ENCODE results near the gene RGL3. TPM values are rescaled to one million over a fixed set of nuclear protein-coding genes. Genes with fewer than 3 reads are reported as not detected.

The RGL3 gene
- total and polyA plus RNA-seq, 4 donors, result 2.4 to 19.8 (median 7.8) TPM

DNA sequence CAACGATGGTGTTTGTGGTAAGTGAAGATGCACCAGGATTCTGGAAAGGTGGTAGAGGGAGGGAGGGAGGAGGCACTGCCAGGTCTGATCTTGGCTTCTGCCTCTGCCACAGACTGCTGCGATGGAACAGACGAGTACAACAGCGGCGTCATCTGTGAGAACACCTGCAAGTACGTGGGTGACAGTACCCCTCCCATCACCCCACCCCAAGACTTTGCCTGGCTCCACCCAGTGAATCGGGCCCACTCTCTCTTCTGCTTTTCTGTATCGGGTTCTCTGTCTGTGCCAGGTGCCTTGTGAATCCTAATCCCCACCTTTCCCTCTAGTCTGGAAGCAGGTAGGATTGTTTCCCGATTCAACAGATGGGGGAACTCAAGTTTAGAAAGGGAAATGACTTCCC is 18.8 kb upstream of the RGL3 start:
- TF ChIP-seq FOXA2 (IDR thresholded peaks at IDR 0.05) (no peak), RAD21 (IDR thresholded peaks at IDR 0.05) (no peak), EGR1 (IDR thresholded peaks at IDR 0.05; ENCODE audit: low read depth in 2 of 2) (no peak)
- H3K36me3 ChIP-seq (ENCODE audit: control insufficient read depth in 4 of 4, insufficient read depth in 3 of 4, low read depth in 1 of 4, low read length in 3 of 4), result peaks cover 7 to 27% (median 22%) of the 10 kb centered on the region in 4 donors
- no peak overlapping the region for H3K9ac ChIP-seq (ENCODE audit: low read depth in 1 of 2, low read length in 2 of 2)
- 95% methylated on average over 9 of the region's 9 CpGs for WGBS
- no peak overlapping the region for H3K27ac ChIP-seq (ENCODE audit: low read depth in 1 of 2, low read length in 2 of 2)
- DNase-seq (ENCODE audit: low spot score), result no peak
- no peaks in the 10 kb centered on the region for H3K27me3 ChIP-seq (ENCODE audit: control insufficient read depth in 4 of 4, insufficient read depth in 4 of 4, low read length in 3 of 4)
- peaks cover 9 to 17% (median 15%) of the 10 kb centered on the region in 4 donors for H3K4me1 ChIP-seq (ENCODE audit: control insufficient read depth in 4 of 4, insufficient read depth in 4 of 4, low read length in 3 of 4)
- no peak overlapping the region for H3K4me3 ChIP-seq (ENCODE audit: low read depth in 1 of 3, low read length in 3 of 3)
- H3K9me3 ChIP-seq (ENCODE audit: control insufficient read depth in 4 of 4, low read length in 3 of 4), result no peaks in the 10 kb centered on the region

- Histone ChIP-seq H3K4me1 (ENCODE audit: control insufficient read depth in 4 of 4, insufficient read depth in 4 of 4, low read length in 3 of 4) (peaks cover 9 to 17% (median 15%) of the 10 kb centered on the region in 4 donors), H3K4me3 (ENCODE audit: low read depth in 1 of 3, low read length in 3 of 3) (peak overlapping the region; percentile 77 to 93 (median 82)), H3K27me3 (ENCODE audit: control insufficient read depth in 4 of 4, insufficient read depth in 4 of 4, low read length in 3 of 4) (no peaks in the 10 kb centered on the region), H3K36me3 (ENCODE audit: control insufficient read depth in 4 of 4, insufficient read depth in 3 of 4, low read depth in 1 of 4, low read length in 3 of 4) (peaks cover 2 to 12% (median 8%) of the 10 kb centered on the region in 4 donors), H3K27ac (ENCODE audit: low read depth in 1 of 2, low read length in 2 of 2) (peak overlapping the region; percentile 63 to 75), H3K9ac (ENCODE audit: low read depth in 1 of 2, low read length in 2 of 2) (peak overlapping the region; percentile 46 to 70), H3K9me3 (ENCODE audit: control insufficient read depth in 4 of 4, low read length in 3 of 4) (no peaks in the 10 kb centered on the region)
- TF ChIP-seq HNF4A (conservative IDR thresholded peaks at IDR 0.05), result no peak
- TF ChIP-seq MAX (IDR thresholded peaks at IDR 0.05), result no peak
- TF ChIP-seq SP1 (IDR thresholded peaks at IDR 0.05), result no peak
- no peak for TF ChIP-seq FOXA2 (IDR thresholded peaks at IDR 0.05)
- TF ChIP-seq ATF3 (IDR thresholded peaks at IDR 0.05), result no peak
- TF ChIP-seq, protein P1, sequence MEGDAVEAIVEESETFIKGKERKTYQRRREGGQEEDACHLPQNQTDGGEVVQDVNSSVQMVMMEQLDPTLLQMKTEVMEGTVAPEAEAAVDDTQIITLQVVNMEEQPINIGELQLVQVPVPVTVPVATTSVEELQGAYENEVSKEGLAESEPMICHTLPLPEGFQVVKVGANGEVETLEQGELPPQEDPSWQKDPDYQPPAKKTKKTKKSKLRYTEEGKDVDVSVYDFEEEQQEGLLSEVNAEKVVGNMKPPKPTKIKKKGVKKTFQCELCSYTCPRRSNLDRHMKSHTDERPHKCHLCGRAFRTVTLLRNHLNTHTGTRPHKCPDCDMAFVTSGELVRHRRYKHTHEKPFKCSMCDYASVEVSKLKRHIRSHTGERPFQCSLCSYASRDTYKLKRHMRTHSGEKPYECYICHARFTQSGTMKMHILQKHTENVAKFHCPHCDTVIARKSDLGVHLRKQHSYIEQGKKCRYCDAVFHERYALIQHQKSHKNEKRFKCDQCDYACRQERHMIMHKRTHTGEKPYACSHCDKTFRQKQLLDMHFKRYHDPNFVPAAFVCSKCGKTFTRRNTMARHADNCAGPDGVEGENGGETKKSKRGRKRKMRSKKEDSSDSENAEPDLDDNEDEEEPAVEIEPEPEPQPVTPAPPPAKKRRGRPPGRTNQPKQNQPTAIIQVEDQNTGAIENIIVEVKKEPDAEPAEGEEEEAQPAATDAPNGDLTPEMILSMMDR (IDR thresholded peaks at IDR 0.05; ENCODE audit: low read depth, low read length, missing input control), result no peak
- TF ChIP-seq YY1 (IDR thresholded peaks at IDR 0.05), result no peak
- TF ChIP-seq REST (IDR thresholded peaks at IDR 0.05), result no peak
- TF ChIP-seq JUND (IDR thresholded peaks at IDR 0.05), result no peak
- TF ChIP-seq NR2F2 (IDR thresholded peaks at IDR 0.05), result no peak
- TF ChIP-seq RXRA (IDR thresholded peaks at IDR 0.05), result no peak
- no peak for TF ChIP-seq HNF4G (IDR thresholded peaks at IDR 0.05)
- no peak for TF ChIP-seq EGR1 (IDR thresholded peaks at IDR 0.05; ENCODE audit: low read depth in 2 of 2)
- TF ChIP-seq RAD21 (IDR thresholded peaks at IDR 0.05), result no peak
- no peak for TF ChIP-seq TAF1 (conservative IDR thresholded peaks at IDR 0.05)
- no peak for TF ChIP-seq GABPA (IDR thresholded peaks at IDR 0.05 in 1 of 2, conservative IDR thresholded peaks at IDR 0.05 in 1 of 2)
- TF ChIP-seq, protein P2, sequence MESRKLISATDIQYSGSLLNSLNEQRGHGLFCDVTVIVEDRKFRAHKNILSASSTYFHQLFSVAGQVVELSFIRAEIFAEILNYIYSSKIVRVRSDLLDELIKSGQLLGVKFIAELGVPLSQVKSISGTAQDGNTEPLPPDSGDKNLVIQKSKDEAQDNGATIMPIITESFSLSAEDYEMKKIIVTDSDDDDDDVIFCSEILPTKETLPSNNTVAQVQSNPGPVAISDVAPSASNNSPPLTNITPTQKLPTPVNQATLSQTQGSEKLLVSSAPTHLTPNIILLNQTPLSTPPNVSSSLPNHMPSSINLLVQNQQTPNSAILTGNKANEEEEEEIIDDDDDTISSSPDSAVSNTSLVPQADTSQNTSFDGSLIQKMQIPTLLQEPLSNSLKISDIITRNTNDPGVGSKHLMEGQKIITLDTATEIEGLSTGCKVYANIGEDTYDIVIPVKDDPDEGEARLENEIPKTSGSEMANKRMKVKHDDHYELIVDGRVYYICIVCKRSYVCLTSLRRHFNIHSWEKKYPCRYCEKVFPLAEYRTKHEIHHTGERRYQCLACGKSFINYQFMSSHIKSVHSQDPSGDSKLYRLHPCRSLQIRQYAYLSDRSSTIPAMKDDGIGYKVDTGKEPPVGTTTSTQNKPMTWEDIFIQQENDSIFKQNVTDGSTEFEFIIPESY (IDR thresholded peaks at IDR 0.05), result no peak
- TF ChIP-seq FOXA1 (IDR thresholded peaks at IDR 0.05), result no peak
- DNase-seq (ENCODE audit: low spot score), result peak; percentile 43
- WGBS, result 4% methylated on average over 21 of the region's 21 CpGs
These were observed 16.8 kb upstream of the RGL3 start for GRCh38 chr19:11435833-11436313.

Measured in liver (tissue), 9 donors.